ENCODE measurements around the gene FICD.

DNA sequence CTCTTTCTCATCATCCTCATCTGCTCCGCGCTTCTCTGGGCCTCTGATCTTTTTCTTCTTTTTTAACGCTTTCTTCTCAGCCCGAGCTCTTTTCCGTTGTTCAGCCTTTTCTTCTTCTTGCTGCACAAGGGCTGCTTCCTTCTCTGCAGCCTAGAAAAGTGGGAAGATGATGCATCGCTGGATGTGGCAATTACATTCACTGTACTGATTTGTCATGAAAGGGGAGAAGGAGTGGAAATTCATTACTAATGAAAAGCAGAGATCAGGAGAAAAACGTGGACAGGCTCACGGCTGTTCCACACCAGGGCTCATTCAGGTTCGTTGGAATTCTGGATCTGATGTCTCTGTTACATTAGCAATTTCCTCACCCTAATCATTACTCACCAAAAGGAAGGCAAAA, 15.1 kb downstream of the FICD start:
- TF ChIP-seq, protein P1, sequence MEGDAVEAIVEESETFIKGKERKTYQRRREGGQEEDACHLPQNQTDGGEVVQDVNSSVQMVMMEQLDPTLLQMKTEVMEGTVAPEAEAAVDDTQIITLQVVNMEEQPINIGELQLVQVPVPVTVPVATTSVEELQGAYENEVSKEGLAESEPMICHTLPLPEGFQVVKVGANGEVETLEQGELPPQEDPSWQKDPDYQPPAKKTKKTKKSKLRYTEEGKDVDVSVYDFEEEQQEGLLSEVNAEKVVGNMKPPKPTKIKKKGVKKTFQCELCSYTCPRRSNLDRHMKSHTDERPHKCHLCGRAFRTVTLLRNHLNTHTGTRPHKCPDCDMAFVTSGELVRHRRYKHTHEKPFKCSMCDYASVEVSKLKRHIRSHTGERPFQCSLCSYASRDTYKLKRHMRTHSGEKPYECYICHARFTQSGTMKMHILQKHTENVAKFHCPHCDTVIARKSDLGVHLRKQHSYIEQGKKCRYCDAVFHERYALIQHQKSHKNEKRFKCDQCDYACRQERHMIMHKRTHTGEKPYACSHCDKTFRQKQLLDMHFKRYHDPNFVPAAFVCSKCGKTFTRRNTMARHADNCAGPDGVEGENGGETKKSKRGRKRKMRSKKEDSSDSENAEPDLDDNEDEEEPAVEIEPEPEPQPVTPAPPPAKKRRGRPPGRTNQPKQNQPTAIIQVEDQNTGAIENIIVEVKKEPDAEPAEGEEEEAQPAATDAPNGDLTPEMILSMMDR (IDR thresholded peaks at IDR 0.05) = no peak
- no peak for TF ChIP-seq EZH2 (IDR thresholded peaks at IDR 0.05; ENCODE audit: borderline replicate concordance, insufficient read depth, low read depth, low read length, poor library complexity, severe bottlenecking)
